Stomach (tissue), 9 donors: ENCODE data around the gene CBARP. TPM values are rescaled to one million over a fixed set of nuclear protein-coding genes. Genes with fewer than 3 reads are reported as not detected.

Experiments
- DNase-seq, 2 donors: peaks; one replicate each; pipeline versions ENCODE4 v3.0.0 to v3.0.0-alpha.2; 2013 to 2019
- H3K27ac ChIP-seq, 5 donors: fragments of 200-600 bp in 4 of 5; sonication (generic) in 4 of 5; one replicate each; pipeline ENCODE4 v1.5.1; 2013 to 2019; ENCODE audit warnings: mild to moderate bottlenecking in 1 of 5, moderate library complexity in 1 of 5
- H3K27me3 ChIP-seq, 3 donors: fragments of 200-600 bp; sonication (generic); one replicate each; pipeline ENCODE4 v1.5.1; 2017 to 2019; ENCODE audit warnings: mixed run types in 1 of 3
- H3K36me3 ChIP-seq, 4 donors: fragments of 200-600 bp; sonication (generic); 1 replicate in 3 of 4; 2 replicates in 1 of 4; pipeline ENCODE4 v1.5.1; 2016 to 2019
- H3K4me1 ChIP-seq, 4 donors: fragments of 200-600 bp; sonication (generic); one replicate each; pipeline ENCODE4 v1.5.1; 2016 to 2019
- H3K4me3 ChIP-seq, 4 donors: fragments of 200-600 bp; sonication (generic) in 3 of 4; one replicate each; pipeline ENCODE4 v1.5.1; 2016 to 2019; ENCODE audit warnings: mild to moderate bottlenecking in 1 of 4
- H3K9me3 ChIP-seq, 4 donors: fragments of 200-600 bp; sonication (generic); one replicate each; pipeline ENCODE4 v1.5.1; 2016 to 2019
- CTCF ChIP-seq, 7 experiments: fragments of 450-650 bp in 4 of 7; fragments of 200-600 bp in 3 of 7; sonication (generic) in 3 of 7; IDR thresholded peaks; one replicate each; pipeline ENCODE4 v1.5.1; 2016 to 2019; ENCODE audit warnings: antibody characterized with exemption in 7 of 7, control low read depth in 2 of 7, mild to moderate bottlenecking in 1 of 7
- EP300 ChIP-seq: sonication (generic); formaldehyde crosslinking; IDR thresholded peaks from one replicate; pipeline ENCODE4 v1.6.1; 2017; ENCODE audit warnings: antibody characterized with exemption
- POLR2A ChIP-seq, 4 donors: fragments of 450-650 bp; IDR thresholded peaks; one replicate each; pipeline ENCODE4 v1.6.1; 2016; ENCODE audit warnings: antibody characterized with exemption in 4 of 4, control low read depth in 2 of 4, mild to moderate bottlenecking in 1 of 4, moderate library complexity in 1 of 4
- POLR2AphosphoS5 ChIP-seq, 3 donors: sonication (generic); formaldehyde crosslinking; IDR thresholded peaks; one replicate each; pipeline ENCODE4 v1.6.1; 2016; ENCODE audit warnings: antibody characterized with exemption in 3 of 3
- WGBS, 5 donors: extraction: QIAGEN DNeasy Blood & Tissue Kit in 3 of 5; methylation state at CpG; one replicate each; pipeline versions ENCODE4 v1.1.5 to v1.1.7; 2013 to 2018; 5-methylcytosine and 5-hydroxymethylcytosine counted together
- intact Hi-C: fragments of 100-400 bp; cut with DNase I; formaldehyde crosslinking; loops from one replicate; pipeline ENCODE4 v1.15.1; 2023; ENCODE audit warnings: low total_unique reads
- polyA plus RNA-seq, 3 donors: library from polyadenylated mRNA; stranded (reverse); fragments of 200-250 nt; gene quantifications; one replicate each; pipeline ENCODE4 v1.2.3, GENCODE V29; 2013
- total RNA-seq, 5 donors: library from RNA; depleted of rRNA; stranded (reverse); fragments of >200 nt; gene quantifications; one replicate each; pipeline versions ENCODE4 v1.1.0 to v1.2.3, GENCODE V29; 2014 to 2016
- donor health status: healthy with polysubstance abuse.
- donor health status: Bipolar disorder and iron deficiency.
- donor health status: healthy.

Gene CBARP
- total and polyA plus RNA-seq, 8 donors: 0.19 to 8.9 (median 0.78) TPM; not detected in 4

GRCh38 chr19:1232652-1233072 lies 5.1 kb downstream of the CBARP start:
- Histone ChIP-seq H3K27me3 (peaks cover 0 to 25% (median 11%) of the 10 kb centered on the region in 3 donors), H3K9me3 (no peaks in the 10 kb centered on the region), H3K27ac (peak overlapping the region; percentile 16 to 74 (median 59)), H3K4me3 (no peak overlapping the region), H3K4me1 (peaks cover 45 to 65% (median 57%) of the 10 kb centered on the region in 4 donors), H3K36me3 (peaks cover 1 to 15% (median 8%) of the 10 kb centered on the region in 4 donors)
- TF ChIP-seq POLR2AphosphoS5 (IDR thresholded peaks at IDR 0.05) (no peak), CTCF (IDR thresholded peaks at IDR 0.05) (no peak), EP300 (no peak)
- intact Hi-C loops: no loop called here
- 0 to 20% (median 20%) methylated on average over 1 to 15 of the region's 15 CpGs for WGBS, 5 donors
- peak; percentile 66 to 79 for DNase-seq

- Histone ChIP-seq H3K4me3 (no peak overlapping the region), H3K27ac (peak overlapping the region; percentile 16 to 74 (median 59)), H3K27me3 (peaks cover 0 to 19% (median 5%) of the 10 kb centered on the region in 3 donors), H3K4me1 (peaks cover 38 to 66% (median 57%) of the 10 kb centered on the region in 4 donors), H3K36me3 (peaks cover 6 to 21% (median 15%) of the 10 kb centered on the region in 4 donors), H3K9me3 (no peaks in the 10 kb centered on the region)
- no peak for TF ChIP-seq EP300
- TF ChIP-seq POLR2AphosphoS5 (IDR thresholded peaks at IDR 0.05): peak in 2 of 3 donors; percentile 24 to 63
- TF ChIP-seq POLR2A (IDR thresholded peaks at IDR 0.05): no peak
- TF ChIP-seq CTCF (IDR thresholded peaks at IDR 0.05): no peak
- DNase-seq: peak; percentile 65 to 79
- intact Hi-C loops: no loop called here
- 42 to 58% (median 52%) methylated on average over 13 to 15 of the region's 15 CpGs for WGBS, 5 donors
These were observed 5.8 kb downstream of the CBARP start for GRCh38 chr19:1231729-1232637.

GRCh38 chr19:1230783-1231489 lies 6.9 kb downstream of the CBARP start:
- Histone ChIP-seq H3K27ac (peak overlapping the region in 2 of 5 donors; percentile 0 to 66), H3K4me1 (peaks cover 30 to 60% (median 48%) of the 10 kb centered on the region in 4 donors), H3K9me3 (no peaks in the 10 kb centered on the region), H3K27me3 (peaks cover 0 to 8% (median 0%) of the 10 kb centered on the region in 3 donors), H3K36me3 (peaks cover 15 to 32% (median 25%) of the 10 kb centered on the region in 4 donors), H3K4me3 (no peak overlapping the region)
- no peak for TF ChIP-seq EP300
- no peak for TF ChIP-seq POLR2A (IDR thresholded peaks at IDR 0.05)
- TF ChIP-seq CTCF (IDR thresholded peaks at IDR 0.05): no peak
- no peak for TF ChIP-seq POLR2AphosphoS5 (IDR thresholded peaks at IDR 0.05)
- peak in 1 of 2 donors; percentile 69 for DNase-seq
- WGBS, 5 donors: 66 to 76% (median 67%) methylated on average over 17 to 38 of the region's 38 CpGs
- intact Hi-C loops: no loop called here
